CD8-positive, alpha-beta memory T cell (primary cell): ENCODE data around the gene CHI3L2. TPM values are rescaled to one million over a fixed set of nuclear protein-coding genes. Genes with fewer than 3 reads are reported as not detected.

Experiments
- CTCF ChIA-PET: fragments of 350-600 bp; sonication (Branson Sonifier 250); formaldehyde crosslinking; loops from one replicate; lab custom pipeline; 2021; ENCODE audit warnings: antibody characterized with exemption; lab: Charles Lee
- POLR2A ChIA-PET: fragments of 350-600 bp; sonication (Branson Sonifier 250); formaldehyde crosslinking; loops from one replicate; lab custom pipeline; 2021; ENCODE audit warnings: antibody characterized with exemption; lab: Charles Lee
- DNase-seq, 5 donors: peaks; one replicate each; pipeline versions ENCODE4 v3.0.0 to v3.0.0-alpha.2; 2020 to 2022; ENCODE audit warnings: mixed read lengths in 1 of 5
- H3K27ac ChIP-seq: one replicate; pipeline ENCODE4 v1.7.0; 2013; ENCODE audit warnings: low read depth, mild to moderate bottlenecking, low read length, moderate library complexity
- H3K27me3 ChIP-seq: 2 replicates; pipeline ENCODE4 v1.7.0; 2013; ENCODE audit warnings: low read length, mild to moderate bottlenecking; ENCODE audit not compliant: insufficient read depth, poor library complexity, severe bottlenecking
- H3K36me3 ChIP-seq: 2 replicates; pipeline ENCODE4 v1.7.0; 2013; ENCODE audit warnings: mild to moderate bottlenecking, low read length, moderate library complexity; ENCODE audit not compliant: insufficient read depth
- H3K4me1 ChIP-seq: 2 replicates; pipeline ENCODE4 v1.7.0; 2013; ENCODE audit warnings: mild to moderate bottlenecking, low read length, moderate library complexity; ENCODE audit not compliant: insufficient read depth
- H3K4me3 ChIP-seq: 2 replicates; pipeline ENCODE4 v1.7.0; 2013; ENCODE audit warnings: mild to moderate bottlenecking, low read length
- H3K9me3 ChIP-seq: 2 replicates; pipeline ENCODE4 v1.7.0; 2013; ENCODE audit warnings: mild to moderate bottlenecking, low read length
- H3K27ac Mint-ChIP-seq, 8 donors: one replicate each; pipeline ENCODE4 v1.8.0; 2020 to 2021; ENCODE audit warnings: mixed read lengths in 8 of 8, mild to moderate bottlenecking in 6 of 8, inconsistent platforms in 3 of 8, moderate library complexity in 3 of 8
- H3K27me3 Mint-ChIP-seq, 2 donors: one replicate each; pipeline ENCODE4 v1.8.0; 2020 to 2021; ENCODE audit warnings: mixed read lengths in 2 of 2, mild to moderate bottlenecking in 1 of 2, moderate library complexity in 1 of 2
- H3K36me3 Mint-ChIP-seq, 3 donors: one replicate each; pipeline ENCODE4 v1.8.0; 2020 to 2021; ENCODE audit warnings: mixed read lengths in 3 of 3, inconsistent platforms in 1 of 3, mild to moderate bottlenecking in 1 of 3
- H3K4me1 Mint-ChIP-seq, 3 donors: one replicate each; pipeline ENCODE4 v1.8.0; 2020 to 2021; ENCODE audit warnings: mixed read lengths in 3 of 3, inconsistent platforms in 1 of 3, mild to moderate bottlenecking in 1 of 3
- H3K4me3 Mint-ChIP-seq, 7 donors: one replicate each; pipeline ENCODE4 v1.8.0; 2020 to 2021; ENCODE audit warnings: mixed read lengths in 7 of 7, mild to moderate bottlenecking in 6 of 7, moderate library complexity in 4 of 7, inconsistent platforms in 2 of 7
- H3K9me3 Mint-ChIP-seq, 5 donors: one replicate each; pipeline ENCODE4 v1.8.0; 2020 to 2022; ENCODE audit warnings: mixed read lengths in 5 of 5, mild to moderate bottlenecking in 3 of 5, moderate library complexity in 2 of 5, inconsistent platforms in 1 of 5
- polyA plus RNA-seq: library from polyadenylated mRNA; unstranded; fragments of 300-500 nt; fragmentation: Illumina TruSeq; gene quantifications from one replicate; pipeline ENCODE4 v1.2.3, GENCODE V29; 2021
- total RNA-seq, 2 experiments: library from RNA; stranded (reverse); gene quantifications; one replicate each; pipeline ENCODE4 v1.2.3, GENCODE V29; 2021

Gene CHI3L2
- total and polyA plus RNA-seq, 3 experiments from 2014 or later, result 1.6 to 20.8 (median 1.9) TPM

DNA sequence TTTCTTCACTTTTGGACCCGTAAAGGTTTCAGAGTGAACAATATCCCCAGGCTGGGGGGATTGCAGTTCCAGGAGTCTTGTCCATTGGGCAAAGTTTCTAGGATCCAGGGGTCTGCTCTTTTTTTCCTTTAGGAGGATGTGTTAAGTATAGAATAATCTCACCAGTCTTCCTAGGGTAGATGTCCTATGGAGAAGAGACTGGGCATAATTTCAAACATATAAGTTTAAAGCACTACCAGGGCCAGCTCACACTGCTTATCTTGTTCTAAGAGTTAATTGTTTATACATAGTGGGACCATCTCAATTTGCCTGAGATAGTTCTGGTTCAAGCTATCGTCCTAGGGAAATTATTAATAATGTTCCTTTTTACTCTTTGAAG lies 1.2 kb downstream of the CHI3L2 start:
- CTCF ChIA-PET, result interaction anchor here (1.2 to 1.5 kb wide), 3 partner anchors 13 to 198 kb away, joined by 3 to 6 read pairs (median 4); no protein-coding TSS in a partner anchor
- H3K4me1 ChIP-seq, result peaks cover 68% of the 10 kb centered on the region

DNA sequence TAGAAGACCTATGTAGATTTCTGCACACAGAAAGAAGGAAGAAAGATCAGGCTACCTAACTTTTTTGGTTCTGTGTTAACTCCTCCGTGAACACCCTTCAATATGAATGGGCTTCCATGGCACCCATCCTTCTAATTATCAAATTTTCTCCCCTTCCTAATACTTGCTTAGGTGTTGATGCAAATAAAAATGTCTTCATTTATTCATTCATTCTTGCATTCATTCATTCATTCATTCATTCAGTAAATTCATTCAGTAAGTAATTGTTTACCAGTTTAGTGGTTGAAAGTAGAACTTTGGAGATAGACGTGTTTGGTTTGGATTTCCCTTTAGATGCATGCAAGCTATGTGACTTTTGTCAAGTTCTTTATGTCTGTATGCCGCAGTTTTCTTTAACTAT lies 4.6 kb downstream of the CHI3L2 start:
- peaks cover 0 to 4% of the 10 kb centered on the region in 2 donors for H3K27me3 Mint-ChIP-seq
- Histone ChIP-seq H3K27ac (no peak overlapping the region), H3K4me1 (peaks cover 37% of the 10 kb centered on the region), H3K36me3 (no peaks in the 10 kb centered on the region), H3K27me3 (no peaks in the 10 kb centered on the region), H3K4me3 (no peak overlapping the region), H3K9me3 (no peaks in the 10 kb centered on the region)
- H3K27ac Mint-ChIP-seq, result peak overlapping the region in 1 of 8 donors; percentile 28
- peaks cover 28 to 60% (median 55%) of the 10 kb centered on the region in 3 donors for H3K4me1 Mint-ChIP-seq
- no peak for DNase-seq
- ChIA-PET POLR2A (no interaction called here), CTCF (interaction anchor here (0.9 to 1.3 kb wide), 2 partner anchors 11 to 16 kb away, joined by 3 read pairs; no protein-coding TSS in a partner anchor)
- peaks cover 4 to 14% (median 13%) of the 10 kb centered on the region in 3 donors for H3K36me3 Mint-ChIP-seq
- H3K4me3 Mint-ChIP-seq, result peak overlapping the region in 2 of 7 donors; percentile 29 to 37
- peaks cover 0 to 2% (median 0%) of the 10 kb centered on the region in 5 donors for H3K9me3 Mint-ChIP-seq

More for the DNA sequence above, 1.2 kb downstream of the CHI3L2 start:
- Histone ChIP-seq H3K4me3 (peak overlapping the region; percentile 22), H3K9me3 (no peaks in the 10 kb centered on the region), H3K36me3 (no peaks in the 10 kb centered on the region), H3K27ac (no peak overlapping the region), H3K27me3 (no peaks in the 10 kb centered on the region)
- peak overlapping the region in 1 of 8 donors; percentile 97 for H3K27ac Mint-ChIP-seq
- H3K27me3 Mint-ChIP-seq, result peaks cover 0 to 2% of the 10 kb centered on the region in 2 donors
- peaks cover 56 to 81% (median 76%) of the 10 kb centered on the region in 3 donors for H3K4me1 Mint-ChIP-seq
- peak overlapping the region in 2 of 7 donors; percentile 34 to 59 for H3K4me3 Mint-ChIP-seq
- peaks cover 0 to 2% (median 0%) of the 10 kb centered on the region in 5 donors for H3K9me3 Mint-ChIP-seq
- H3K36me3 Mint-ChIP-seq, result peaks cover 0 to 4% (median 0%) of the 10 kb centered on the region in 3 donors
- DNase-seq, result no peak
- POLR2A ChIA-PET, result interaction anchor here (0.8 to 1.9 kb wide), 3 partner anchors 10 to 25 kb away, joined by 3 to 9 read pairs (median 6); no protein-coding TSS in a partner anchor

DNA sequence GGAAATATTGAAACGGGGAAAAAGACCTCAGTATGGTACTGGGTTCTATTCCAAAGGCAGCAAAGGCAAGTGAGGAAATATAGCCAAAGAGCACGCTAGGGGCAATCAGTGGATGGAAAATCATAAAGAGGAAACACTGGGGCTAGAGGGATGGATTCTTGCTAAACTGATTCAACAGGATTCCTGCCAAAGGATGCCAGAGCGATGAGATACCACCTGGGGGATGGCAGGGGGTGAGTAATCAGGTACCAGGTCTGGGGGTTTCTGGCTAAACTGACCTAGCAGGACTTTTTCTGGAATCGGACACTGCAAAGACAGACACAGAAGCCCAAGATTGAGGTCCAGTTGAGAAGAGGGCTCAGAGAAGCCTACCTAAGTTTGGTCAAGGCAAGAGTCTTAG lies 6.7 kb downstream of the CHI3L2 start:
- no peaks in the 10 kb centered on the region for H3K36me3 ChIP-seq
- Mint-ChIP-seq H3K4me3 (no peak overlapping the region), H3K36me3 (peaks cover 10 to 29% (median 20%) of the 10 kb centered on the region in 3 donors), H3K9me3 (peaks cover 0 to 2% (median 0%) of the 10 kb centered on the region in 5 donors), H3K27ac (no peak overlapping the region), H3K27me3 (peaks cover 0 to 1% of the 10 kb centered on the region in 2 donors), H3K4me1 (peaks cover 12 to 48% (median 33%) of the 10 kb centered on the region in 3 donors)
- no peaks in the 10 kb centered on the region for H3K27me3 ChIP-seq
- H3K4me3 ChIP-seq, result no peak overlapping the region
- no peak overlapping the region for H3K27ac ChIP-seq
- H3K4me1 ChIP-seq, result peaks cover 16% of the 10 kb centered on the region
- POLR2A ChIA-PET, result no interaction called here
- DNase-seq, result no peak
- no peaks in the 10 kb centered on the region for H3K9me3 ChIP-seq
- CTCF ChIA-PET, result no interaction called here

DNA sequence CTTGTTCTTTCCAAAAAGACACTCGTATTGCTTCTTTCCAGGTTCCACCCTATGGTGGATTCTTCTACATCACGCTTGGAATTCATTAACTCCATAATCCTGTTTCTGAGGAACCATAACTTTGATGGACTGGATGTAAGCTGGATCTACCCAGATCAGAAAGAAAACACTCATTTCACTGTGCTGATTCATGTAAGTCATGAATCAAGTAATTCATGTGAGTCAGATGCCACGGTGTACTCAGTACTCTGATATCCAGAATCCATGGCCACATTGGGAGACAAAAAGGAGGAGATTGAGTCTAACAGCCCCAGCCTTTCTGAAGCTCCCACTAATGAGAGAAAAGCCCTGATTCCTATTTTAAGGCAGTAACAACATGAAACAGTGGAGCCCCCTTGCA lies 7.4 kb downstream of the CHI3L2 start:
- H3K4me3 Mint-ChIP-seq, result no peak overlapping the region
- Histone ChIP-seq H3K27ac (no peak overlapping the region), H3K4me3 (no peak overlapping the region), H3K4me1 (peaks cover 11% of the 10 kb centered on the region), H3K36me3 (no peaks in the 10 kb centered on the region), H3K27me3 (no peaks in the 10 kb centered on the region), H3K9me3 (no peaks in the 10 kb centered on the region)
- no peak for DNase-seq
- peaks cover 10 to 34% (median 26%) of the 10 kb centered on the region in 3 donors for H3K36me3 Mint-ChIP-seq
- peaks cover 0 to under 1% (median 0%) of the 10 kb centered on the region in 5 donors for H3K9me3 Mint-ChIP-seq
- ChIA-PET POLR2A (no interaction called here), CTCF (no interaction called here)
- H3K27ac Mint-ChIP-seq, result no peak overlapping the region
- peaks cover 9 to 45% (median 30%) of the 10 kb centered on the region in 3 donors for H3K4me1 Mint-ChIP-seq
- peaks cover 0 to 1% of the 10 kb centered on the region in 2 donors for H3K27me3 Mint-ChIP-seq

DNA sequence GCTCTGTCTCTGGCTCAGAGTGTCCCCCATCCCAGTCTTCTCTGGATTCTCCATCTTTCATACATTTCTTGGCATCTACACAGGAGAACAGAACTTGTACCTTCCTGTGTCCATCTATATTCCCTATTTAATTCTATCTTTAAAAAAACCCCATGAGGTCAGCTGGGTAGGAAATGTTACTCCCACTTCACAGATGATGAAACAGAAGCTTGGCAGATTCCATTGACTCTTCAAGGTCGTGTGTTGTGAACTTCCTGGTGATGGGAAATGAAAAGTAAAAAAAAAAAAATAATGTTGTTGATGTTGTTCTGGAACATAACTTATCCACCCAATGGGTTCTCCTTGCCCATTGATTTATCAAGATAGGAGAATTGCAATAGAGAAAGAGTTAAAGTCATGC lies 8.9 kb downstream of the CHI3L2 start:
- H3K4me3 ChIP-seq, result no peak overlapping the region
- no peaks in the 10 kb centered on the region for H3K36me3 ChIP-seq
- H3K27ac ChIP-seq, result no peak overlapping the region
- H3K27me3 ChIP-seq, result no peaks in the 10 kb centered on the region
- peaks cover 4 to 32% (median 17%) of the 10 kb centered on the region in 3 donors for H3K4me1 Mint-ChIP-seq
- CTCF ChIA-PET, result interaction anchor here (1.1 kb wide), 1 partner anchor 20 kb away, joined by 3 read pairs; no protein-coding TSS in a partner anchor
- H3K4me1 ChIP-seq, result no peaks in the 10 kb centered on the region
- peaks cover 0 to 1% of the 10 kb centered on the region in 2 donors for H3K27me3 Mint-ChIP-seq
- POLR2A ChIA-PET, result no interaction called here
- DNase-seq, result no peak
- peak overlapping the region in 2 of 8 donors; percentile 35 to 88 for H3K27ac Mint-ChIP-seq
- H3K9me3 ChIP-seq, result no peaks in the 10 kb centered on the region
- H3K4me3 Mint-ChIP-seq, result no peak overlapping the region
- H3K36me3 Mint-ChIP-seq, result peaks cover 13 to 42% (median 30%) of the 10 kb centered on the region in 3 donors
- H3K9me3 Mint-ChIP-seq, result no peaks in the 10 kb centered on the region

DNA sequence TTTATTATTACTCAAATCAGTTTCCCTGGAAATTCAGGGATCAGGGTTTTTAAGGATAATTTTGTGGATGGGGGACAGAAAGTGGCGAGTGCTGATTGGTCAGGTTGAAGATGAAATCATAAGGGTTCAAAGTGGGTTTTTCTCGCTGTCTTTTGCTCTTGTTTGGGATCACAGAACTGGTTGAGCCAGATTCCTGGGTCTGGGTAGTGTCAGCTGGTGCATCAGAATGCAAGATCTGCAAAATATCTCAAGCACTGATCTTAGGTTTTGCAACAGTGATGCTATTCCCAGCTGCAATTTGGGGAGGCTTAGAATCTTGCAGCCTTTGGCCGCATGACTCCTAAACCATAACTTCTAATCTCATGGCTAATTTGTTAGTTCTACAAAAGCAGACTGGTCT lies 9.3 kb downstream of the CHI3L2 start:
- H3K36me3 ChIP-seq, result no peaks in the 10 kb centered on the region
- no peaks in the 10 kb centered on the region for H3K9me3 ChIP-seq
- H3K4me3 ChIP-seq, result no peak overlapping the region
- Mint-ChIP-seq H3K27ac (no peak overlapping the region), H3K36me3 (peaks cover 13 to 44% (median 29%) of the 10 kb centered on the region in 3 donors), H3K27me3 (peaks cover 0 to 1% of the 10 kb centered on the region in 2 donors), H3K4me3 (no peak overlapping the region), H3K9me3 (no peaks in the 10 kb centered on the region), H3K4me1 (peaks cover 4 to 28% (median 13%) of the 10 kb centered on the region in 3 donors)
- no peak for DNase-seq
- H3K27ac ChIP-seq, result no peak overlapping the region
- POLR2A ChIA-PET, result no interaction called here
- no peaks in the 10 kb centered on the region for H3K27me3 ChIP-seq
- no peaks in the 10 kb centered on the region for H3K4me1 ChIP-seq
- CTCF ChIA-PET, result interaction anchor here (1.1 kb wide), 1 partner anchor 21 kb away, joined by 3 read pairs; no protein-coding TSS in a partner anchor

DNA sequence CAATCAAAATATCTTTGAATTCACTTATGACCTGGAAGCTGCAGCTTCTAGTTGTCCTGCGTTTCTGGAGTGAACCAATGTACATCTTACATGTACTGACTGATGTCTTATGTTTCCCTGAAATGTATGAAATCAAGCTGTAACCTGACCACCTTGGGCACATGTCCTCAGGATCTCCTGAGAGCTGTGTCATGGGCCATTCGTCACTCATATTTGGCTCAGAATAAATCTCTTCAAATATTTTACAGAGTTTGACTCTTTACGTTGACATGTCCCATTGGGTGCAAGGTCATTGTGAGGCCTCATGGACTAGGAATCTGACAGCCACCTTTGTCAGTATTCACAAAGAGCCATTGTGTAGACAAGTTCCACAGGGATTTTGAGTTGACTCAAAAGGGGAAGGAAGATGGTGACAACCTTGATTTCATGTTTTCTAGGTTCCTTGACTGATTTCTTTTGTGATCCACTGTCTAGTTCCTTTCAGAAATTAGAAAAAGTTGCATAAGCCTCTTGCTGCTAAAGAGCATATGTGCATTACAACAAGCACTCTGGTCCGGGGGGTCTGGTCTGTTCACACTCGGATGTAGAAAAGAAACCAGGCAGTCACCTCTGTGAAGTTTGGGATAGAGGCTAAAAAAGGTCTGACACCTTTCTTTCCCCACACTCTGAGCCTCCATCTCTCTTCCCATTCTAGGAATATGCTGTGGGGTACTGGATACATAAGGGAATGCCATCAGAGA lies 10.7 kb downstream of the CHI3L2 start:
- Histone ChIP-seq H3K4me1 (no peaks in the 10 kb centered on the region), H3K9me3 (no peaks in the 10 kb centered on the region), H3K36me3 (no peaks in the 10 kb centered on the region), H3K27ac (no peak overlapping the region), H3K27me3 (no peaks in the 10 kb centered on the region), H3K4me3 (no peak overlapping the region)
- CTCF ChIA-PET, result no interaction called here
- H3K36me3 Mint-ChIP-seq, result peaks cover 13 to 50% (median 26%) of the 10 kb centered on the region in 3 donors
- H3K27ac Mint-ChIP-seq, result peak overlapping the region in 1 of 8 donors; percentile 20
- peaks cover 2 to 22% (median 3%) of the 10 kb centered on the region in 3 donors for H3K4me1 Mint-ChIP-seq
- peaks cover 0 to 1% of the 10 kb centered on the region in 2 donors for H3K27me3 Mint-ChIP-seq
- no peak for DNase-seq
- POLR2A ChIA-PET, result no interaction called here
- H3K9me3 Mint-ChIP-seq, result no peaks in the 10 kb centered on the region
- H3K4me3 Mint-ChIP-seq, result no peak overlapping the region

DNA sequence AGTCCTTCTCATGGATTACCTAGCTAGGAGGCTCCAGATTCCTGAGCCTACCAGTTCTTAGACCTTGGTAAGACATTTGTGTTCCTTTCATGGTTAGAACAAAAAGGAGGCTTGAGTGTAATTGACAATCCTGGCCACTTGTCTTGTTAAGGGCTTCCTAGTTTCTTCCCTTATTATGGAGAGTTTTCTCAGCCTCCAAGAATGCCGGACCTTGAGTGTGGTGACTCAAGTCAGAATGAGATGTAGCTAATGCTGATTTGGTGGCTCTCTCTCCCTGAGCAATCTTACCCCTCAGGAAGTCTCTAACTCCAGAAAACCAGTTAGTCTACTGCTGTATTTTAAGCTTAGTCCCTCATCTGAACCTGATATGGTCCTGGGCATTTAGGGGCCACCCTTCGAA lies 14.3 kb downstream of the CHI3L2 start:
- Mint-ChIP-seq H3K27ac (no peak overlapping the region), H3K4me1 (peaks cover 0 to 5% (median 2%) of the 10 kb centered on the region in 3 donors), H3K9me3 (no peaks in the 10 kb centered on the region), H3K36me3 (peaks cover 16 to 46% (median 23%) of the 10 kb centered on the region in 3 donors), H3K4me3 (no peak overlapping the region), H3K27me3 (no peaks in the 10 kb centered on the region)
- H3K9me3 ChIP-seq, result no peaks in the 10 kb centered on the region
- DNase-seq, result no peak
- CTCF ChIA-PET, result no interaction called here
- no peak overlapping the region for H3K4me3 ChIP-seq
- no peaks in the 10 kb centered on the region for H3K4me1 ChIP-seq
- no peaks in the 10 kb centered on the region for H3K36me3 ChIP-seq
- POLR2A ChIA-PET, result no interaction called here
- no peaks in the 10 kb centered on the region for H3K27me3 ChIP-seq
- H3K27ac ChIP-seq, result no peak overlapping the region
